GM23248 (cell line): ENCODE results near the gene FKTN. TPM values are rescaled to one million over a fixed set of nuclear protein-coding genes. Genes with fewer than 3 reads are reported as not detected.

Experiments
- DNase-seq: peaks from one replicate; pipeline ENCODE4 v3.0.0-alpha.2; 2015
- H2AFZ ChIP-seq: fragments of 200-600 bp; sonication (generic); 2 replicates; pipeline ENCODE4 v1.6.1; 2016; ENCODE audit warnings: antibody characterized with exemption
- H3F3A ChIP-seq: fragments of 200-600 bp; sonication (generic); 2 replicates; pipeline ENCODE4 v1.6.1; 2016; ENCODE audit warnings: mild to moderate bottlenecking, antibody characterized with exemption, mixed run types; ENCODE audit not compliant: insufficient read depth
- H3K27ac ChIP-seq: fragments of 200-600 bp; sonication (generic); 2 replicates; pipeline ENCODE4 v1.5.1; 2016; ENCODE audit warnings: mild to moderate bottlenecking
- H3K27me3 ChIP-seq: fragments of 200-600 bp; sonication (generic); replicated peaks from 2 replicates; pipeline ENCODE4 v1.6.1; 2016; ENCODE audit warnings: mild to moderate bottlenecking; ENCODE audit not compliant: insufficient read depth
- H3K36me3 ChIP-seq: fragments of 200-600 bp; sonication (generic); 2 replicates; pipeline ENCODE4 v1.6.1; 2016; ENCODE audit warnings: low read depth, mild to moderate bottlenecking
- H3K4me1 ChIP-seq: fragments of 200-600 bp; sonication (generic); 2 replicates; pipeline ENCODE4 v1.6.1; 2016; ENCODE audit warnings: mild to moderate bottlenecking; ENCODE audit not compliant: insufficient read depth
- H3K4me2 ChIP-seq: fragments of 200-600 bp; sonication (generic); one replicate; pipeline ENCODE4 v1.6.1; 2016; ENCODE audit warnings: mild to moderate bottlenecking; ENCODE audit not compliant: unreplicated experiment
- H3K4me3 ChIP-seq: fragments of 200-600 bp; sonication (generic); 2 replicates; pipeline ENCODE4 v1.5.1; 2016; ENCODE audit warnings: mild to moderate bottlenecking
- H3K79me2 ChIP-seq: fragments of 200-600 bp; sonication (generic); 2 replicates; pipeline ENCODE4 v1.6.1; 2016; ENCODE audit warnings: mild to moderate bottlenecking; ENCODE audit not compliant: insufficient read depth
- H3K9ac ChIP-seq: fragments of 200-600 bp; sonication (generic); 2 replicates; pipeline ENCODE4 v1.6.1; 2016; ENCODE audit warnings: mild to moderate bottlenecking
- H3K9me2 ChIP-seq: fragments of 200-600 bp; sonication (generic); 2 replicates; pipeline ENCODE4 v1.6.1; 2016; ENCODE audit warnings: mixed run types, mild to moderate bottlenecking, moderate library complexity; ENCODE audit not compliant: insufficient read depth
- H3K9me3 ChIP-seq: fragments of 200-600 bp; sonication (generic); one replicate; pipeline ENCODE4 v1.6.1; 2017; ENCODE audit warnings: low read depth
- H4K20me1 ChIP-seq: fragments of 200-600 bp; sonication (generic); 2 replicates; pipeline ENCODE4 v1.6.0; 2016; ENCODE audit not compliant: insufficient read depth
- EZH2 ChIP-seq: fragments of 200-600 bp; sonication (generic); IDR thresholded peaks from 2 replicates; pipeline ENCODE4 v1.6.1; 2018; ENCODE audit warnings: antibody characterized with exemption, mild to moderate bottlenecking; ENCODE audit not compliant: insufficient read depth, poor library complexity, severe bottlenecking
- EZH2phosphoT487 ChIP-seq: fragments of 200-600 bp; sonication (generic); IDR thresholded peaks from 2 replicates; pipeline ENCODE4 v1.6.1; 2018; ENCODE audit warnings: antibody characterized with exemption, moderate library complexity, mild to moderate bottlenecking, low read depth; ENCODE audit not compliant: insufficient read depth
- whole genome bisulfite sequencing, 2 experiments: methylation state at CpG; one replicate each; pipeline ENCODE4 v1.1.6; 2015 to 2017; ENCODE audit warnings: low lambda C conversion rate in 2 of 2, low coverage in 1 of 2; ENCODE audit errors: missing lambda C conversion rate in 2 of 2; 5-methylcytosine and 5-hydroxymethylcytosine counted together
- in situ Hi-C: fragments of 300-500 bp; cut with MboI; formaldehyde crosslinking; loops from 2 replicates; pipeline ENCODE4 v1.15.0; 2020
- polyA plus RNA-seq: library from polyadenylated mRNA; unstranded; fragments of >200 nt; fragmentation: Nextera tagmentation; extraction: Ambion mirVana; gene quantifications from 2 replicates; pipeline ENCODE4 v1.2.1, GENCODE V29; 2016
- total RNA-seq: library from RNA; depleted of rRNA; stranded (reverse); fragments of >200 nt; shearing (Covaris generic); gene quantifications from 2 replicates; pipeline ENCODE4 v1.2.3, GENCODE V29; 2014

The FKTN gene
- total and polyA plus RNA-seq, 2 experiments from 2014 or later = 13.9 to 40.7 TPM

DNA sequence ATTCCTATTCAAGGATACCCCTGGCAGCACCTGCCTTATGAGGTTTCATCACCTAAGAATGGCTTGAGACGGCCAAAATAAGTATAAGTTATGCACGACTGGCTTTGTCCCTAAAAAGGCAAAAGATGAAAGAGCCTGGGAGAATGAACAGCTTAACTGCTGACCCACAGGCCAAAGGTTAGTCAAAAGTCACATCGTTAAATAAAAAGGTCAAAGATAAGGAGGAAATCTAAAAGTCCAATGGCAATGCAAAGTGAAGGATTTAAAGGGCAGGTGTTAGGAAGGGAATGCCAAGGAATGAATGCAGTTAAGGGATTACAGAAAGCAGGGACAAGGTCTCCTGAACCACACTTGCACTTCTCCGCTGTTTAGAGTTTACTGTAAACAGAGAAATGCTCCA is 109.9 kb downstream of the FKTN start:
- H3F3A ChIP-seq = no peaks in the 10 kb centered on the region
- TF ChIP-seq EZH2 = no peak
- no peak for TF ChIP-seq EZH2phosphoT487
- H3K27me3 ChIP-seq = no peaks in the 10 kb centered on the region
- no peak overlapping the region for H3K4me2 ChIP-seq
- H3K9ac ChIP-seq = no peak overlapping the region
- no peak overlapping the region for H2AFZ ChIP-seq
- in situ Hi-C loops = no loop called here
- H3K27ac ChIP-seq = no peak overlapping the region
- H4K20me1 ChIP-seq = no peaks in the 10 kb centered on the region
- H3K36me3 ChIP-seq = no peaks in the 10 kb centered on the region
- no peaks in the 10 kb centered on the region for H3K9me3 ChIP-seq
- no peaks in the 10 kb centered on the region for H3K79me2 ChIP-seq
- no peaks in the 10 kb centered on the region for H3K4me1 ChIP-seq
- no peak for DNase-seq
- 7 to 9% methylated on average over 4 of the region's 4 CpGs for WGBS, 2 experiments
- H3K9me2 ChIP-seq = no peaks in the 10 kb centered on the region
- H3K4me3 ChIP-seq = no peak overlapping the region

DNA sequence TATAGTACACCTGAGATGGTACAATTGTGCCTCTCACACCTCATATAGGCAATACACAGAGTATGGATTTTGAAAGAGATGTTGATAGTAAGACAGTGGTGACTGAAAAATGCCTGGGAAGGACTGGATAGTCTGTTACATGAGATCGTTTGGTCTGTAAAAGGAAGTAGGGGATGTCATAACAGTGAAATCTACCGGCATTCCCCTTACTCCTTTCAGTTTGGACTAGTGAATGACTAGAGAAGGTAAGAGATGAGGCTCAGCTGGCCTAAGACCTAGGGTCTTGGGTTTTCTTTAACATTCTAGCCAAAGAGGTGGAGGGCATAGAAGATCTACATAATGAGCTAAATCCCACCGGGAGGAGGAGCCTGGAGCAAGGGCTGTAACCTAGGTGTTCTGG is 112.4 kb downstream of the FKTN start:
- no peaks in the 10 kb centered on the region for H3F3A ChIP-seq
- 18 to 20% methylated on average over 3 of the region's 3 CpGs for WGBS, 2 experiments
- H3K79me2 ChIP-seq = no peaks in the 10 kb centered on the region
- no peak overlapping the region for H3K9ac ChIP-seq
- no peak overlapping the region for H3K4me2 ChIP-seq
- H2AFZ ChIP-seq = no peak overlapping the region
- H3K27ac ChIP-seq = no peak overlapping the region
- H3K4me3 ChIP-seq = no peak overlapping the region
- H3K9me2 ChIP-seq = no peaks in the 10 kb centered on the region
- H3K9me3 ChIP-seq = no peaks in the 10 kb centered on the region
- H3K36me3 ChIP-seq = no peaks in the 10 kb centered on the region
- TF ChIP-seq EZH2phosphoT487 (no peak), EZH2 (no peak)
- H3K4me1 ChIP-seq = no peaks in the 10 kb centered on the region
- DNase-seq = no peak
- in situ Hi-C loops = no loop called here
- H3K27me3 ChIP-seq = no peaks in the 10 kb centered on the region
- no peaks in the 10 kb centered on the region for H4K20me1 ChIP-seq

DNA sequence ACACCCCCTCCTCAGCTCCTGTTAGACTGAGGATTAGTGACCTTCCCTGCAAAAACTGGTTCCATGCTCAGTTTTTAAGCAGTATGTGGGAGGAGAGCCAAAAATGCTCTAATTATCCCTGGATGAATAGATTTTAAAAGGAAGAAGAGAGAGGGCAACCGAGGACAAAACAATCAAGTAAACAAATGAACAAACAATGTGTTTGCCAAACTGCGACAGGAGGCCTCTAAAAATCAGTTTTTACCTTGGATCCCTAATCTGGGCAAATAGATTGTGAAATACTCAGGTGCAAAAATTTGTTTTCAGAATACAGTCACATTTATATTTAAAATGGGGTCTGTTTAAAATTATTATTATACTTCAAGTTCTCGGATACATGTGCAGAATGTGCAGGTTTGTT is 112.8 kb downstream of the FKTN start:
- H3K4me2 ChIP-seq = no peak overlapping the region
- H3K9ac ChIP-seq = no peak overlapping the region
- H3K27ac ChIP-seq = no peak overlapping the region
- no peaks in the 10 kb centered on the region for H3K9me2 ChIP-seq
- H2AFZ ChIP-seq = no peak overlapping the region
- H3K27me3 ChIP-seq = no peaks in the 10 kb centered on the region
- no peaks in the 10 kb centered on the region for H3K4me1 ChIP-seq
- H4K20me1 ChIP-seq = no peaks in the 10 kb centered on the region
- DNase-seq = no peak
- H3K36me3 ChIP-seq = no peaks in the 10 kb centered on the region
- H3K9me3 ChIP-seq = no peaks in the 10 kb centered on the region
- 45 to 47% methylated on average over 3 of the region's 3 CpGs for WGBS, 2 experiments
- TF ChIP-seq EZH2 = no peak
- no peak for TF ChIP-seq EZH2phosphoT487
- in situ Hi-C loops = no loop called here
- H3K79me2 ChIP-seq = no peaks in the 10 kb centered on the region
- H3F3A ChIP-seq = no peaks in the 10 kb centered on the region
- H3K4me3 ChIP-seq = no peak overlapping the region

DNA sequence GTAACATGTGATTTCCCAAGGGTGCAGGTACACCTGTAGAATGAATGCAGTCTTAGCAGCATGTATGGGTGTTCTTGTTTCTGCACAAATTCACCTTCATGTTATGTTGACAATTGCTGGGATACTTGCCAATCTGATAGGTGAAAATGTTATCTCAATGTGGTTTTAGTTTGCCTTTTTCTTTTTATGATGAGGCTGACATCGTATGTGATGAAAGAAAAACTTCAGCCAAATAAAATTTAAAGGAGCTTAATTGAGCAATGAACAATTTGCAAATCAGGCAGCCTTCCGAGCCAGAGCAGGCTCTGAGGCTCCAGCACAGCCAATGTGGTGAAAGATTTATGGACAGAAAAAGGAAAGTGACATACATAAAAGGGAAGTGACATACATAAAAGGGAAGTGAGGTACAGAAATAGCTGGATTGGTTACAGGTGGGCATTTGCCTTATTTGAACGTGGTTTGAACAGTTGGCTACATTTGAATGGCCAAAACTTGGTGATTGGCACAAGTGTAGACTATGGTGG is 114.8 kb downstream of the FKTN start:
- Histone ChIP-seq H3K4me2 (no peak overlapping the region), H3K27me3 (no peaks in the 10 kb centered on the region), H3K9me3 (no peaks in the 10 kb centered on the region), H3K36me3 (no peaks in the 10 kb centered on the region), H3K9me2 (no peaks in the 10 kb centered on the region), H3K27ac (no peak overlapping the region), H3K4me1 (no peaks in the 10 kb centered on the region), H2AFZ (no peak overlapping the region), H3F3A (no peaks in the 10 kb centered on the region), H3K9ac (no peak overlapping the region), H3K4me3 (no peak overlapping the region), H3K79me2 (no peaks in the 10 kb centered on the region), H4K20me1 (no peaks in the 10 kb centered on the region)
- TF ChIP-seq EZH2 (no peak), EZH2phosphoT487 (no peak)
- no peak for DNase-seq
- in situ Hi-C loops = no loop called here
- 7 to 15% methylated on average over 3 of the region's 3 CpGs for WGBS, 2 experiments
